Measurements from ENCODE around the gene TNFSF10. TPM values are rescaled to one million over a fixed set of nuclear protein-coding genes. Genes with fewer than 3 reads are reported as not detected.
"Not testable (repeated sequence)": the region's sequence is repeated elsewhere in the genome, so short reads cannot be mapped to it uniquely, and the experiment has no call there.

TNFSF10 gene
- total and polyA plus RNA-seq, 2 experiments from 2014 or later = not detected

GRCh38 chr3:172530101-172530561, 6.9 kb upstream of the TNFSF10 start:
- H3K27ac ChIP-seq = no peak overlapping the region
- H3K36me3 ChIP-seq = no peaks in the 10 kb centered on the region
- TF ChIP-seq CTCF (IDR thresholded peaks at IDR 0.05; ENCODE audit: low read depth, low read length) = no peak
- no peak for DNase-seq (ENCODE audit: low read depth in 1 of 2, low spot score in 1 of 2)
- no peaks in the 10 kb centered on the region for H3K27me3 ChIP-seq
- H3K9me3 ChIP-seq (ENCODE audit: low read depth) = no peaks in the 10 kb centered on the region
- no peak overlapping the region for H3K4me3 ChIP-seq
- no peaks in the 10 kb centered on the region for H3K4me1 ChIP-seq (ENCODE audit: low read depth)

GRCh38 chr3:172528677-172529076, 5.4 kb upstream of the TNFSF10 start:
- DNase-seq (ENCODE audit: low read depth in 1 of 2, low spot score in 1 of 2) = no peak
- Histone ChIP-seq H3K4me3 (no peak overlapping the region), H3K4me1 (ENCODE audit: low read depth) (no peaks in the 10 kb centered on the region), H3K9me3 (ENCODE audit: low read depth) (no peaks in the 10 kb centered on the region), H3K36me3 (no peaks in the 10 kb centered on the region), H3K27me3 (no peaks in the 10 kb centered on the region), H3K27ac (no peak overlapping the region)
- no peak for TF ChIP-seq CTCF (IDR thresholded peaks at IDR 0.05; ENCODE audit: low read depth, low read length)

GRCh38 chr3:172527306-172527705, 4.1 kb upstream of the TNFSF10 start:
- Histone ChIP-seq H3K27ac (no peak overlapping the region), H3K4me1 (ENCODE audit: low read depth) (no peaks in the 10 kb centered on the region), H3K4me3 (no peak overlapping the region), H3K27me3 (no peaks in the 10 kb centered on the region), H3K9me3 (ENCODE audit: low read depth) (no peaks in the 10 kb centered on the region), H3K36me3 (no peaks in the 10 kb centered on the region)
- no peak for TF ChIP-seq CTCF (IDR thresholded peaks at IDR 0.05; ENCODE audit: low read depth, low read length)
- DNase-seq (ENCODE audit: low read depth in 1 of 2, low spot score in 1 of 2) = no peak

- H3K27ac ChIP-seq = no peak overlapping the region
- no peaks in the 10 kb centered on the region for H3K9me3 ChIP-seq (ENCODE audit: low read depth)
- TF ChIP-seq CTCF (IDR thresholded peaks at IDR 0.05; ENCODE audit: low read depth, low read length) = no peak
Observed at GRCh38 chr3:172525116-172525613, 1.9 kb upstream of the TNFSF10 start.

GRCh38 chr3:172524611-172525010, 1.4 kb upstream of the TNFSF10 start:
- H3K36me3 ChIP-seq = no peaks in the 10 kb centered on the region
- no peak for TF ChIP-seq CTCF (IDR thresholded peaks at IDR 0.05; ENCODE audit: low read depth, low read length)
- H3K4me3 ChIP-seq = no peak overlapping the region
- no peaks in the 10 kb centered on the region for H3K9me3 ChIP-seq (ENCODE audit: low read depth)
- H3K27me3 ChIP-seq = no peaks in the 10 kb centered on the region
- no peaks in the 10 kb centered on the region for H3K4me1 ChIP-seq (ENCODE audit: low read depth)
- no peak overlapping the region for H3K27ac ChIP-seq
- no peak for DNase-seq (ENCODE audit: low read depth in 1 of 2, low spot score in 1 of 2)

More at GRCh38 chr3:172525116-172525613, 1.9 kb upstream of the TNFSF10 start:
- H3K4me3 ChIP-seq = no peak overlapping the region
- no peak for DNase-seq (ENCODE audit: low read depth in 1 of 2, low spot score in 1 of 2)
- no peaks in the 10 kb centered on the region for H3K27me3 ChIP-seq
- H3K36me3 ChIP-seq = no peaks in the 10 kb centered on the region
- H3K4me1 ChIP-seq (ENCODE audit: low read depth) = no peaks in the 10 kb centered on the region

GRCh38 chr3:172521837-172522726, 1.1 kb downstream of the TNFSF10 start:
- DNase-seq (ENCODE audit: low read depth in 1 of 2, low spot score in 1 of 2); H3K27me3 ChIP-seq; H3K36me3 ChIP-seq; H3K4me3 ChIP-seq; H3K9me3 ChIP-seq (ENCODE audit: low read depth); H3K27ac ChIP-seq; H3K4me1 ChIP-seq (ENCODE audit: low read depth): not testable (repeated sequence)
